Endothelial cell of umbilical vein (primary cell): ENCODE measurements around the gene CCR7.

Experiments used
- JUN ChIP-seq: IDR thresholded peaks from 2 replicates; pipeline ENCODE4 v1.6.1; 2011; ENCODE audit warnings: borderline replicate concordance, low read depth; ENCODE audit not compliant: insufficient read length, insufficient read depth
- MYC ChIP-seq: IDR thresholded peaks from one replicate; pipeline ENCODE4 v1.6.1; 2011; ENCODE audit warnings: mild to moderate bottlenecking, low read depth, low read length
- POLR2AphosphoS5 ChIP-seq: IDR thresholded peaks from 2 replicates; pipeline ENCODE4 v1.6.1; 2012; ENCODE audit warnings: low read depth, mild to moderate bottlenecking, control low read depth, low read length, moderate library complexity; ENCODE audit not compliant: insufficient read depth
- TF ChIP-seq, protein P1 (sequence below), 2 donors: IDR thresholded peaks; 1 replicate in 1 of 2; 2 replicates in 1 of 2; pipeline ENCODE4 v1.5.1; 2011; ENCODE audit warnings: low read length in 2 of 2, mild to moderate bottlenecking in 2 of 2, moderate library complexity in 2 of 2, control low read depth in 1 of 2, inconsistent platforms in 1 of 2, low read depth in 1 of 2; ENCODE audit not compliant: insufficient read depth in 1 of 2; ENCODE audit errors: extremely low read depth in 1 of 2

DNA sequence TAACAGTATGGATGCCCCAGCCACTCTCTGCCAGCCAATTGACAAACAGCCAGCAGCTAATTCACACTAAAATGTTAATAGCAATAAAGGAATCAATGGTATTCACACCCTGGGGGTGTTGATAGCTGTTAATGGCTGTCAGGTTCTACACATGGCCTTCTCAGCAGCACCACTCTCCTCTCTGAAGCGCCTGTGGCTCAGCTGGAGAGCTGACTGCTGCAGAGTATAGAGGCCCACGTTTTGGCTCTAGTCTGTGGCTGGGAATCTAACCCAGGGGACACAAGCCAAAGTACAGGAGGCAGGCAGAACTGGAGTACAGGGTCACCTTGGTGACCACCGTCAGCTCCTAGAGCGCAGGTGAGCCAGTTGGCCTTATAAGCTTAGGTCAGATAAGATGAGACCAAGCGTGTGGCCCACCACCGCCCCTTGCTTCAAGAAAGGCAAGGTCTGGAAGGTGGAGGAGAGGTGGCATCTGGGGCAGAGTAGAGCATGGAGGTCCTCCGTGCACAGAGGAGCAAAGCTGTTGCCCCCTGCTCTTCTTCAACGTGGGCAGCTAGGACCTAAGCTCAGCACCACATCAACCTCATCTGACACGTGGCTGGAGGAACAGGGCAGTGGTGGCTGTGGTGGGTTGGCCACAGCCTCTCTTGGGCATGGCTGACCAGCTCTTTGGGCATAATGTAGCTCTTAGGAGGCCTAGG is 25.4 kb downstream of the CCR7 start:
- TF ChIP-seq POLR2AphosphoS5 (no peak), JUN (no peak), MYC (no peak)
- TF ChIP-seq, protein P1, sequence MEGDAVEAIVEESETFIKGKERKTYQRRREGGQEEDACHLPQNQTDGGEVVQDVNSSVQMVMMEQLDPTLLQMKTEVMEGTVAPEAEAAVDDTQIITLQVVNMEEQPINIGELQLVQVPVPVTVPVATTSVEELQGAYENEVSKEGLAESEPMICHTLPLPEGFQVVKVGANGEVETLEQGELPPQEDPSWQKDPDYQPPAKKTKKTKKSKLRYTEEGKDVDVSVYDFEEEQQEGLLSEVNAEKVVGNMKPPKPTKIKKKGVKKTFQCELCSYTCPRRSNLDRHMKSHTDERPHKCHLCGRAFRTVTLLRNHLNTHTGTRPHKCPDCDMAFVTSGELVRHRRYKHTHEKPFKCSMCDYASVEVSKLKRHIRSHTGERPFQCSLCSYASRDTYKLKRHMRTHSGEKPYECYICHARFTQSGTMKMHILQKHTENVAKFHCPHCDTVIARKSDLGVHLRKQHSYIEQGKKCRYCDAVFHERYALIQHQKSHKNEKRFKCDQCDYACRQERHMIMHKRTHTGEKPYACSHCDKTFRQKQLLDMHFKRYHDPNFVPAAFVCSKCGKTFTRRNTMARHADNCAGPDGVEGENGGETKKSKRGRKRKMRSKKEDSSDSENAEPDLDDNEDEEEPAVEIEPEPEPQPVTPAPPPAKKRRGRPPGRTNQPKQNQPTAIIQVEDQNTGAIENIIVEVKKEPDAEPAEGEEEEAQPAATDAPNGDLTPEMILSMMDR (IDR thresholded peaks at IDR 0.05; ENCODE audit: extremely low read depth in 1 of 2, insufficient read depth in 1 of 2, low read depth in 1 of 2, low read length in 2 of 2), result no peak
